Nephron progenitor cell (in vitro differentiated cells): ENCODE measurements around the gene PDZRN3.

ENCODE experiments used
- DNase-seq: peaks from one replicate; pipeline ENCODE4 v3.0.0; 2021
- H3K27ac Mint-ChIP-seq: 2 replicates; pipeline ENCODE4 v1.8.0; 2021; ENCODE audit warnings: mild to moderate bottlenecking, moderate library complexity, mixed read lengths
- H3K27me3 Mint-ChIP-seq: 2 replicates; pipeline ENCODE4 v1.8.0; 2021; ENCODE audit warnings: mild to moderate bottlenecking, low read depth, mixed read lengths; ENCODE audit not compliant: poor library complexity
- H3K36me3 Mint-ChIP-seq: 2 replicates; pipeline ENCODE4 v1.8.0; 2021; ENCODE audit warnings: low read depth, mixed read lengths
- H3K4me1 Mint-ChIP-seq: 2 replicates; pipeline ENCODE4 v1.8.0; 2021; ENCODE audit warnings: mixed read lengths
- H3K4me3 Mint-ChIP-seq: 2 replicates; pipeline ENCODE4 v1.8.0; 2021; ENCODE audit warnings: mild to moderate bottlenecking, moderate library complexity, mixed read lengths
- H3K9me3 Mint-ChIP-seq: 2 replicates; pipeline ENCODE4 v1.8.0; 2021; ENCODE audit warnings: mild to moderate bottlenecking, moderate library complexity, mixed read lengths
- CTCF ChIP-seq: fragments of 200-600 bp; sonication (generic); IDR thresholded peaks from 2 replicates; pipeline ENCODE4 v1.5.0; 2021; ENCODE audit warnings: antibody characterized with exemption

The PDZRN3 gene

GRCh38 chr3:73379465-73379864 is 245.3 kb downstream of the PDZRN3 start:
- Mint-ChIP-seq H3K4me1 (peaks cover 5% of the 10 kb centered on the region), H3K9me3 (peaks cover 10% of the 10 kb centered on the region), H3K4me3 (no peak overlapping the region), H3K36me3 (peaks cover 45% of the 10 kb centered on the region), H3K27me3 (no peaks in the 10 kb centered on the region), H3K27ac (no peak overlapping the region)
- no peak for DNase-seq
- no peak for TF ChIP-seq CTCF

GRCh38 chr3:73378207-73378606 is 246.5 kb downstream of the PDZRN3 start:
- TF ChIP-seq CTCF: no peak
- no peaks in the 10 kb centered on the region for H3K27me3 Mint-ChIP-seq
- peaks cover 5% of the 10 kb centered on the region for H3K4me1 Mint-ChIP-seq
- H3K36me3 Mint-ChIP-seq: peaks cover 35% of the 10 kb centered on the region
- H3K27ac Mint-ChIP-seq: no peak overlapping the region
- H3K4me3 Mint-ChIP-seq: no peak overlapping the region
- DNase-seq: no peak
- H3K9me3 Mint-ChIP-seq: peaks cover 23% of the 10 kb centered on the region

- Mint-ChIP-seq H3K27ac (no peak overlapping the region), H3K4me1 (peaks cover 17% of the 10 kb centered on the region), H3K27me3 (peaks cover 12% of the 10 kb centered on the region), H3K9me3 (peaks cover 29% of the 10 kb centered on the region), H3K36me3 (no peaks in the 10 kb centered on the region), H3K4me3 (no peak overlapping the region)
- DNase-seq: no peak
- TF ChIP-seq CTCF: no peak
These were observed 258.9 kb downstream of the PDZRN3 start for GRCh38 chr3:73365756-73366397.

- Mint-ChIP-seq H3K4me3 (no peak overlapping the region), H3K27ac (no peak overlapping the region), H3K4me1 (peaks cover 17% of the 10 kb centered on the region), H3K36me3 (peaks cover 5% of the 10 kb centered on the region), H3K9me3 (peaks cover 33% of the 10 kb centered on the region), H3K27me3 (peaks cover 6% of the 10 kb centered on the region)
- TF ChIP-seq CTCF: no peak
- no peak for DNase-seq
These were observed 260.2 kb downstream of the PDZRN3 start for GRCh38 chr3:73364517-73364916.

- Mint-ChIP-seq H3K27ac (no peak overlapping the region), H3K4me1 (peaks cover 17% of the 10 kb centered on the region), H3K27me3 (peaks cover 6% of the 10 kb centered on the region), H3K4me3 (no peak overlapping the region), H3K9me3 (peaks cover 40% of the 10 kb centered on the region), H3K36me3 (peaks cover 5% of the 10 kb centered on the region)
- no peak for TF ChIP-seq CTCF
- DNase-seq: no peak
These were observed 261.6 kb downstream of the PDZRN3 start for GRCh38 chr3:73363093-73363492.

GRCh38 chr3:73361591-73361990 is 263.1 kb downstream of the PDZRN3 start:
- no peak for TF ChIP-seq CTCF
- no peak overlapping the region for H3K4me3 Mint-ChIP-seq
- peak overlapping the region; percentile 24 for H3K27ac Mint-ChIP-seq
- peaks cover 11% of the 10 kb centered on the region for H3K4me1 Mint-ChIP-seq
- peaks cover 5% of the 10 kb centered on the region for H3K36me3 Mint-ChIP-seq
- DNase-seq: no peak
- peaks cover 37% of the 10 kb centered on the region for H3K9me3 Mint-ChIP-seq
- H3K27me3 Mint-ChIP-seq: peaks cover 3% of the 10 kb centered on the region
